ENCODE data around the gene IL25.

- TF ChIP-seq POLR2A (IDR thresholded peaks at IDR 0.05): no peak
- TF ChIP-seq CTCF (IDR thresholded peaks at IDR 0.05): no peak
- no peak for TF ChIP-seq POLR2AphosphoS5 (IDR thresholded peaks at IDR 0.05)
Observed at GRCh38 chr14:23418021-23418420, 45.4 kb downstream of the IL25 start.

All from upper lobe of left lung (tissue), 4 donors.